Prostate gland (tissue), 2 donors: Measurements from ENCODE around the gene COL4A2.

ENCODE experiments used
- CTCF ChIP-seq, 4 experiments: fragments of 200-600 bp in 2 of 4; fragments of 450-650 bp in 2 of 4; sonication (generic) in 2 of 4; IDR thresholded peaks; 1 replicate in 3 of 4; 2 replicates in 1 of 4; pipeline ENCODE4 v1.5.1; 2016 to 2019; ENCODE audit warnings: antibody characterized with exemption in 4 of 4, mild to moderate bottlenecking in 2 of 4, moderate library complexity in 2 of 4
- POLR2A ChIP-seq: fragments of 450-650 bp; IDR thresholded peaks from one replicate; pipeline ENCODE4 v1.6.1; 2016; ENCODE audit warnings: antibody characterized with exemption, mild to moderate bottlenecking
- POLR2AphosphoS5 ChIP-seq: sonication (generic); formaldehyde crosslinking; IDR thresholded peaks from one replicate; pipeline ENCODE4 v1.6.1; 2017; ENCODE audit warnings: antibody characterized with exemption

- TF ChIP-seq CTCF (IDR thresholded peaks at IDR 0.05): no peak
- TF ChIP-seq POLR2AphosphoS5: no peak
- no peak for TF ChIP-seq POLR2A
These were observed 58.8 kb downstream of the COL4A2 start for GRCh38 chr13:110365876-110366275.
